SK-N-SH (cell line): ENCODE data around the gene FADS3.

Experiments
- EZH2phosphoT487 ChIP-seq: fragments of 200-600 bp; sonication (generic); IDR thresholded peaks from 2 replicates; pipeline ENCODE4 v1.6.1; 2017; ENCODE audit warnings: low read depth, mixed run types, mild to moderate bottlenecking, antibody characterized with exemption, moderate library complexity, borderline replicate concordance
- FOXM1 ChIP-seq: IDR thresholded peaks from 2 replicates; pipeline ENCODE4 v1.4.0; 2012; ENCODE audit warnings: low read depth, mild to moderate bottlenecking
- TF ChIP-seq, protein P1 (sequence below): fragments of 150-350 bp; IDR thresholded peaks from 2 replicates; pipeline ENCODE4 v1.6.1; 2017; ENCODE audit warnings: antibody characterized with exemption, low read length, low read depth, borderline replicate concordance

DNA sequence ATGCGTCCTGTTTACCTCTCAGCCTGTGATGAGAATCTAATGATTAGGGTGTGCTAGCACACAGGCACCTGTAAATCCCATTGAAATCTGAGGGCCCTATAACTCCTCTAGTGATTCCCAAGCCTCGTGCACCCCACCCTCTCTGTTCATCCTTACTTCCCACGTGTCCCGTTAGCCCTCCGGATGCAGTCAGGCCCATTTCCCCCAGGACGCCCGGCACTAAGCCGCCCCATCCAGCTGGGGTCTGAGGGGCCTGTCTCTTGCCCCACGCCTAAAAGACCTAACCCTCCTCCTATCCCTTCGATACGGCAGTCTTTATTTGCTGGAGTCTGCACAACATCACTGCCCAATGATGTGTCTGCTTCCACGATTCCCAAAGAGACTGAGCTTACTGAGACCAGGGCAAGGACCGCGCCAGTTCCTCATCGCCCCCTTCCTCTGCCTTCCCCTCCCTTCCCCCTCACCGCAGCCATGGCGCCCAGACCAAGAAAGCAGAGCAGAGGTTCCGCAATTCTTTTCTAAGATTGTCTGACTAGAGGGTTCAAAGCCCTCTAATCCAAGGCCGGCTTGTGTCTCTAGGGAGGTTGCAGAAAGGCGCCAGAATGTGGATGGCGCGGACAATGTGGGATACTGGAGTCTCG, 64.3 kb downstream of the FADS3 start:
- TF ChIP-seq, protein P1, sequence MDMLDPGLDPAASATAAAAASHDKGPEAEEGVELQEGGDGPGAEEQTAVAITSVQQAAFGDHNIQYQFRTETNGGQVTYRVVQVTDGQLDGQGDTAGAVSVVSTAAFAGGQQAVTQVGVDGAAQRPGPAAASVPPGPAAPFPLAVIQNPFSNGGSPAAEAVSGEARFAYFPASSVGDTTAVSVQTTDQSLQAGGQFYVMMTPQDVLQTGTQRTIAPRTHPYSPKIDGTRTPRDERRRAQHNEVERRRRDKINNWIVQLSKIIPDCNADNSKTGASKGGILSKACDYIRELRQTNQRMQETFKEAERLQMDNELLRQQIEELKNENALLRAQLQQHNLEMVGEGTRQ, result no peak
- TF ChIP-seq FOXM1 (no peak), EZH2phosphoT487 (no peak)
